Lower leg skin (tissue), 4 donors: ENCODE measurements around the gene SLC22A4. TPM values are rescaled to one million over a fixed set of nuclear protein-coding genes. Genes with fewer than 3 reads are reported as not detected.

Experiments used
- DNase-seq, 2 donors: peaks; one replicate each; pipeline ENCODE4 v3.0.0-alpha.2; 2019; ENCODE audit warnings: low spot score in 2 of 2
- H3K4me3 ChIP-seq: fragments of 200-600 bp; sonication (generic); 2 replicates; pipeline ENCODE4 v1.5.1; 2017; ENCODE audit warnings: mild to moderate bottlenecking, low read depth; ENCODE audit not compliant: poor library complexity, severe bottlenecking
- POLR2A ChIP-seq, 2 donors: fragments of 450-650 bp; IDR thresholded peaks; one replicate each; pipeline ENCODE4 v1.6.1; 2016 to 2017; ENCODE audit warnings: antibody characterized with exemption in 2 of 2, mild to moderate bottlenecking in 1 of 2, moderate library complexity in 1 of 2
- WGBS, 2 donors: methylation state at CpG; one replicate each; pipeline ENCODE4 v1.1.5; 2018; 5-methylcytosine and 5-hydroxymethylcytosine counted together
- intact Hi-C: fragments of 100-400 bp; cut with DNase I; formaldehyde crosslinking; loops from one replicate; pipeline ENCODE4 v1.15.0; 2023; ENCODE audit warnings: low total_unique reads
- total RNA-seq, 4 donors: library from RNA; depleted of rRNA; stranded (reverse); fragments of >200 nt; gene quantifications; one replicate each; pipeline ENCODE4 v1.1.0, GENCODE V29; 2016
- TF ChIP-seq, protein P1 (sequence below), 3 donors: fragments of 450-650 bp; IDR thresholded peaks; one replicate each; pipeline ENCODE4 v1.5.1; 2016; ENCODE audit warnings: antibody characterized with exemption in 3 of 3, mild to moderate bottlenecking in 3 of 3, moderate library complexity in 2 of 3

SLC22A4 gene
- total RNA-seq, 4 donors from 2014 or later = 0.27 to 1.8 (median 1.8) TPM

DNA sequence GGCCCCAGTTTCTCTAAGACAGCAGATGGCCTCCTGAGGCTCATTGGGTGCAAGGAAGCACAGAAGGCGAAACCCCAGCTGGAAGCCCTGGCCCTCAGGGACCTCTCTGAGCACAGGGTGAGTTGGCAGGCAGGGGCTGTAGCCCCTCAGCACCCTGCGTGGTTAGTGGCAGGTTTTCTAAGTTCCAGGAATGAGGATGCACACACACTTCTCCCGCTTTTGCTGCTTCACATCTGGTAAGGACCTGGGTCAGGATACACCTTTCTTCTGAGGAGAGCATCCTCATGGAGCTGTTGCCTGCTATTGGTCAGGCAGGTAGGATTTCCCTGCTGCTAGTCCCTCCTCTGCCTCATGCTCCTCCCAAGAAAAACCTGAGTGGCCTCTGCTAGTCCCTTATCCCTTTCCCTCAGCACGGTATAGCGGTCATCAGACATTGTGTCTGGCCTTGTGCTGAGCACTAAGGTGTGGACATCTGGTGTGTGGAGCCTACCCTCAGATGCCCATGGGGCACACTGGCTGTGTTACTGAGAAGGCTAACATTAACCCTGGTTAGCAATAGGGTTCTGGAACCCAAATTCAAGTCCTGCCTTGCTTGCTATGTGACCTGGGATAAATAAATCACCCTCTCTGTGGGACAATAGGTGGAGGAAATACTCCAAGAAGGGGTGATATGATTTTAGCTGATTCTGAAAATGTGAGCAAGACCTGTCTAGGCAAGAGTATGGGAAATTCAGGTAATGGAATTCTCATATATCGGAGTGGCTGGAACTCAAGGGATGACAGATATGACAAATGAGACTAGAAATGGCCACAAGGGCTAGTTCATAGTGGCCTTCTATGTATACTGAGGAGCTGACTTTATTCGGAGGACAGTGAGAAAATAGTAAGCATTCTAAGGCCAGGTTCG lies 1.6 kb downstream of the SLC22A4 start:
- DNase-seq = peak in 1 of 2 donors; percentile 65
- no peak overlapping the region for H3K4me3 ChIP-seq
- WGBS, 2 donors = 95% methylated on average over 8 of the region's 8 CpGs
- TF ChIP-seq POLR2A (IDR thresholded peaks at IDR 0.05) = no peak
- TF ChIP-seq, protein P1, sequence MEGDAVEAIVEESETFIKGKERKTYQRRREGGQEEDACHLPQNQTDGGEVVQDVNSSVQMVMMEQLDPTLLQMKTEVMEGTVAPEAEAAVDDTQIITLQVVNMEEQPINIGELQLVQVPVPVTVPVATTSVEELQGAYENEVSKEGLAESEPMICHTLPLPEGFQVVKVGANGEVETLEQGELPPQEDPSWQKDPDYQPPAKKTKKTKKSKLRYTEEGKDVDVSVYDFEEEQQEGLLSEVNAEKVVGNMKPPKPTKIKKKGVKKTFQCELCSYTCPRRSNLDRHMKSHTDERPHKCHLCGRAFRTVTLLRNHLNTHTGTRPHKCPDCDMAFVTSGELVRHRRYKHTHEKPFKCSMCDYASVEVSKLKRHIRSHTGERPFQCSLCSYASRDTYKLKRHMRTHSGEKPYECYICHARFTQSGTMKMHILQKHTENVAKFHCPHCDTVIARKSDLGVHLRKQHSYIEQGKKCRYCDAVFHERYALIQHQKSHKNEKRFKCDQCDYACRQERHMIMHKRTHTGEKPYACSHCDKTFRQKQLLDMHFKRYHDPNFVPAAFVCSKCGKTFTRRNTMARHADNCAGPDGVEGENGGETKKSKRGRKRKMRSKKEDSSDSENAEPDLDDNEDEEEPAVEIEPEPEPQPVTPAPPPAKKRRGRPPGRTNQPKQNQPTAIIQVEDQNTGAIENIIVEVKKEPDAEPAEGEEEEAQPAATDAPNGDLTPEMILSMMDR (IDR thresholded peaks at IDR 0.05) = no peak
- intact Hi-C loops = no loop called here

- TF ChIP-seq POLR2A (IDR thresholded peaks at IDR 0.05) = no peak
- TF ChIP-seq, protein P1 (IDR thresholded peaks at IDR 0.05) = no peak
- WGBS, 2 donors = 95 to 96% methylated on average over 8 of the region's 8 CpGs
- intact Hi-C loops = no loop called here
- H3K4me3 ChIP-seq = no peak overlapping the region
- DNase-seq = peak in 1 of 2 donors; percentile 80
Observed at GRCh38 chr5:132296412-132297016, 2.3 kb downstream of the SLC22A4 start.

DNA sequence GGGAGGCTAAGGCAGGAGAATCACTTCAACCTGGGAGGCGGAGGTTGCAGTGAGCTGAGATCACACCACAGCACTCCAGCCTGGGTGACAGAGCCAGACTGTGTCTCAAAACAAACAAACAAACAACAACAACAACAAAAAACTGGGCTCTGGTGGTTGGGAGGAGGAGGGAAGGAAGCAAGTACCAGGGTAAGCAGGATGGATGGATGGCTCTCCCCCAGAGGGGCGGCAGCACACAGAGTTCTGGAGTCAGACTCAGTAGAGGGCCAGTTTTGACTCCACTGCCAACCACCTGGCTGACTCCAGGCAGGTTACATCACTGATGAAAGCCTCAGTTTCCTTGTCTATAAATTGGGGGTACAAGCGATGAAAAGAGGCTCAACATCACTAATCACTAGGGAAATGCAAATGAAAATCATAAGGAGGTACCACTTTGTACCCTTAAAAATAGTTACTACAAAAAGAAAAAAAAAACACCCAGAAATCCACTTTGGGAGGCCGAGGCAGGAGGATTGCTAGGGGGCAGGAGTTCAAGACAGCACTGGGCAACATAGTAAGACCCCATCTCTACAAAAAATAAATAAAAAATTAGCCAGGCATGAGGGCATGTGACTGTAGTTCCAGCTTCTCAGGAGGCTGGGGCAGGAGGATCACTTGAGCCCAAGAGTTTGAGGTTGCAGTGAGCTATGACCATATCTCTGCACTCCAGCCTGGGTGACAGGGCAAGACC lies 3.2 kb downstream of the SLC22A4 start:
- intact Hi-C loops = no loop called here
- WGBS, 2 donors = 94 to 96% methylated on average over 4 of the region's 4 CpGs
- TF ChIP-seq, protein P1 (IDR thresholded peaks at IDR 0.05) = no peak
- TF ChIP-seq POLR2A (IDR thresholded peaks at IDR 0.05) = no peak
- DNase-seq = peak in 1 of 2 donors; percentile 61
- H3K4me3 ChIP-seq = no peak overlapping the region

DNA sequence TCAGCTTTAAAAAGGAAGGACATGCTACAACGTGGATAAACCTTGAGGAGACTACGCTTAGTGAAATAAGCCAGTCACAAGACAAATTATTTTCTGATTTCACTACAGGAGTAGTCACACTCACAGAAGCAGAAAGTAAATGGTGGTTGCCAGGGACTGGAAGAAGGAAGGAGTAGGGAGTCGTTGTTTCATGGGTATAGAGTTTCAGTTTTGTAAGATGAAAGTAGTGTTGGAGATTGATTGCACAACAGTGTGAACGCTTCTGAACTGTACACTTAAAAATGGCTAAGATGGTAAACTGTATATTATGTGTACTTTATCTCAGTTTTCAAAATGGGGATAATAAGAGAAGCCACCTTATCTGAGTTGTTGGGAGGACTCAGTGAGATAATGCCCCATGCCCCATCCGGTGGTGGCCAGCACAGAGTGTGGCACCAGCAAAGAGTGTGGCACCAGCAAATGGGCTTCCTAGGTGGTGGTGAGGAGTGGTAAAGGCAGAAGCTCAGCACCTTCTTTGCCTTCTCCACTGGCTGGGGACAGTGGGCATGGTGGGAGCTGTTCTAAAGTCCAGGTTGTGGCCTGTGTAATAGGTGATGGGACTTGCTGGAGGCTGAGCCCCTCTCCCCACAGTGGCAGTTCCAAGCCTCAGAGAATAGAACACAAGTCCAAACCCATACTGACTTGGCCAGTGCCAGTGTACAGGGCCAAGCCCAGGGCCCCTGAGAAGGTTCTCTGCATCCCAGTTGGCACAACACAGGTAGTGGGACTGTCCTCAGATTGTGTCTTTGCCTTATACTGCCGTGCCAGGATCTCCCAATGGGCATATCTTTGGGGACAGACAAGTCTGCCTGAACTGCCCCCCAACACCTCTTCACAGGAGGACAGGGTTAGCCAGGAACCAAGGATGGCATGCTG lies 4.4 kb downstream of the SLC22A4 start:
- peak in 1 of 2 donors; percentile 57 for DNase-seq
- no peak overlapping the region for H3K4me3 ChIP-seq
- TF ChIP-seq, protein P1 (IDR thresholded peaks at IDR 0.05) = no peak
- no peak for TF ChIP-seq POLR2A (IDR thresholded peaks at IDR 0.05)
- intact Hi-C loops = no loop called here
- WGBS, 2 donors = 75 to 76% methylated on average over 6 of the region's 6 CpGs

- DNase-seq = no peak
- WGBS, 2 donors = 44 to 57% methylated on average over 2 of the region's 2 CpGs
- TF ChIP-seq POLR2A (IDR thresholded peaks at IDR 0.05) = no peak
- TF ChIP-seq, protein P1 (IDR thresholded peaks at IDR 0.05) = no peak
- H3K4me3 ChIP-seq = no peak overlapping the region
- intact Hi-C loops = no loop called here
Observed at GRCh38 chr5:132299917-132300316, 5.7 kb downstream of the SLC22A4 start.
